ENCODE data around the gene MIF4GD.
A peak's percentile ranks its signal among the peaks of the same experiment; 100 is the strongest.
"Not testable (repeated sequence)": the region's sequence is repeated elsewhere in the genome, so short reads cannot be mapped to it uniquely, and the experiment has no call there.

Gene MIF4GD

DNA sequence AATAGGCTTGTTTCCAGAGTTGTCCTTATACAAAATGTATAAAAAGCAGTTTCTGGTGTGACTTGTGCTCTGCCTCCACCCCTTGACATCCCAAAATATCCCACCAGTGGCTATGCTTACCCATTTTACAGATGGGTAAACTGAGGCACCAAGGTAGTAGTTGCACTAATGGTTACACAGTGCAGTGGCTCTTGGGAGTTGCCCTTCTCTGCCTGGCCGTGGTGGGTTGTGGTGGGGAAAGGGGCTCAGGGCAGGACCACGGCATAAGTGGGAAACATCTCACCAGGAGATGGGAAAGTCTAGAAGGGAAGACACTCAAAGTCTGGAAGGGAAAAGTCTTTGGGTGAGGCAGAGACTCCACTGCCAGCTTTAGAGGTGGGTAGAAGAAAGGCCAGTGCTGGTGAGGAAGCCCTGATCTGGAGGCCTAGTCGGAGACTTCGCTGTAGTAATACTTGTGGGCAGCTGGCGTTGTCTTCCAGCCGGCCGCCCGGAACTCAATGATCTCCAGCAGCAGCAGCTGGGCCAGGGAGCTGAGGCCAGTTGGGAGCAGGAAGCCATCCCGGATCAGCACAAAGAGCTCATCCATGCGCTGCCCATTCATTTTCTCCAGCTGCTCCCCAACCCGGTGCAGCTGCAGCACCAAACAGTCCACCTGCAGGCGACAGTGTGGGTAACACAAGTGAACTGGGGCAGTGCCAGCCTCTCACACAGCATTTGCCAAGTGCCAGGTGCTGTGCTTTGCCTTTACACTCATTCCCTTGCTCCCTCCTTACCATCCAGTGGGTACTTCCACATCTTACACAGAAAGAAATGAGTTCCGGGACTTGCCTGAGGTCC, 4.5 kb downstream of the MIF4GD start:
- peaks cover 30% of the 10 kb centered on the region for H3K4me1 ChIP-seq (ENCODE audit: control insufficient read depth, insufficient read depth, low read length)
- peaks cover 5% of the 10 kb centered on the region for H3K36me3 ChIP-seq (ENCODE audit: control insufficient read depth, insufficient read depth, low read length)
- no peaks in the 10 kb centered on the region for H3K9me3 ChIP-seq (ENCODE audit: control insufficient read depth, low read length)
- H3K4me3 ChIP-seq (ENCODE audit: low read length), result no peak overlapping the region
- H3K9ac ChIP-seq (ENCODE audit: low read length), result no peak overlapping the region
- no peaks in the 10 kb centered on the region for H3K27me3 ChIP-seq (ENCODE audit: control insufficient read depth, insufficient read depth, low read length)

DNA sequence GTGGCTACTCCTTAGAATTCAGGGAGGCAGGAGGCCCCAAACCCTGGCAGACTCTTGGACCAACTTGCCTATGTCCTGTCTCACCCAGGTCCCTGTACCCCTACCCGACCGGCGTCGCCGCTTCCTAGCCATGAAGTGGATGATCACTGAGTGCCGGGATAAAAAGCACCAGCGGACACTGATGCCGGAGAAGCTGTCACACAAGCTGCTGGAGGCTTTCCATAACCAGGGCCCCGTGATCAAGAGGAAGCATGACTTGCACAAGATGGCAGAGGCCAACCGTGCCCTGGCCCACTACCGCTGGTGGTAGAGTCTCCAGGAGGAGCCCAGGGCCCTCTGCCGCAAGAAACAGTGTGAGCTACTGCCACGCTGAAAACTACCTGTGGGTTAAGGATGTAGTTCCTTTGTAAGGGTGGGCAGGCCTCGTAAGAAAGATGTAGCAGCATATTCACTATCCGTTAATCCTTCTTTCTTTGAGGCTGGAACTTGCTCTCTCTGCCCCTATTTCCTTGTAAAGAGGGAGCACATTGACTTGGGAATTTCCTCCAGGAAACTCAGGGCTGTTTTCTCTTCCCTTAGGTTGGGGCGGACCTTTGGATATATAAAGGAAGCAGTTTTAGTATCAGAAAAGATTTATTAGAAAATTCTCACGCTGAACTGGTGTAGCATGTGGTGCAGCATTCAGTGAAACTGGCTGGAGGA, 5.3 kb downstream of the MIF4GD start:
- Histone ChIP-seq H3K9ac (ENCODE audit: low read length) (no peak overlapping the region), H3K36me3 (ENCODE audit: control insufficient read depth, insufficient read depth, low read length) (peaks cover 5% of the 10 kb centered on the region), H3K27me3 (ENCODE audit: control insufficient read depth, insufficient read depth, low read length) (no peaks in the 10 kb centered on the region), H3K9me3 (ENCODE audit: control insufficient read depth, low read length) (no peaks in the 10 kb centered on the region), H3K4me3 (ENCODE audit: low read length) (no peak overlapping the region), H3K4me1 (ENCODE audit: control insufficient read depth, insufficient read depth, low read length) (peaks cover 30% of the 10 kb centered on the region)

DNA sequence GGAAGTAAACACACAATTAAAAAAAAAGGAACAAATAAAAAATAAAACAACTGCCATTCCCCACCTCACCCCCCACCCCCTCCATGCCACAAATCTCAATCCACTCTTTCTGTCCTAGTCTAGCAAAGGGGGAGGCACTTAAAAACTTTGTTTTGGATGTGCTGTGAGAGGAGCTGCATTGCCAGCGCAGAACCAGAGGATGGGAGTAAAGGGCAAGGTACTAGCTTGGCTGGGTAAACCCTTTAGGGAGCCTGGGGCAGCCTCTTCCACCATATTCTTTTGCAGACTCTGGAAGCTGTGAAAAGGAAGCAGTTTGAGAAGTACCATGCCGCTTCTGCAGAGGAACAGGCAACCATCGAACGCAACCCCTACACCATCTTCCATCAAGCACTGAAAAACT, 8.0 kb downstream of the MIF4GD start:
- Histone ChIP-seq H3K4me1 (ENCODE audit: control insufficient read depth, insufficient read depth, low read length) (peaks cover 33% of the 10 kb centered on the region), H3K4me3 (ENCODE audit: low read length) (no peak overlapping the region), H3K9ac (ENCODE audit: low read length) (no peak overlapping the region), H3K27me3 (ENCODE audit: control insufficient read depth, insufficient read depth, low read length) (no peaks in the 10 kb centered on the region), H3K36me3 (ENCODE audit: control insufficient read depth, insufficient read depth, low read length) (peaks cover 5% of the 10 kb centered on the region), H3K9me3 (ENCODE audit: control insufficient read depth, low read length) (no peaks in the 10 kb centered on the region)

DNA sequence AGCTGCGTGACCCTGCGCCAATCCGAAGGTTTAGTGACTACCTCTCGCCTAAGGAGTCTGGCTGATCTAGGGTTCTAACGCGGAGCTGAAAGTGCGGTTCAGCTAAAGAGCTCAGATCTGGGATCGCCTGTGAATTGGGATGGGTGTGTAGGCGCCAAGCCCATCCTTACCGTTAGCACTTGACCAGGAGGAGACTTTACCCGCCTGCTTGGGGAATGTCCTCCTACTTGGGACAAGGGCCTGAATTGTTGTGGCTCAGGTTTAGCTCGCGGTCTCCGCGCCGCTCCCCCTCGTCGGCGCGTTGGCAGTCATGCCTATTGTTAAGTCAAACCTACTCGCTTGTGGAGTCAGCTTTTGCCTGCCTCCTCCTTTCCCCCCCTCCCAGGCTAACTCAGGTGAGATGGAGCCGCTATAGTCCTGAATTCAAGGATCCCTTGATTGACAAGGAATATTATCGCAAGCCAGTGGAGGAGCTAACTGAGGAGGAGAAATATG, 8.9 kb downstream of the MIF4GD start:
- H3K36me3 ChIP-seq (ENCODE audit: control insufficient read depth, insufficient read depth, low read length), result peaks cover 5% of the 10 kb centered on the region
- H3K27me3 ChIP-seq (ENCODE audit: control insufficient read depth, insufficient read depth, low read length), result no peaks in the 10 kb centered on the region
- peaks cover 25% of the 10 kb centered on the region for H3K4me1 ChIP-seq (ENCODE audit: control insufficient read depth, insufficient read depth, low read length)

DNA sequence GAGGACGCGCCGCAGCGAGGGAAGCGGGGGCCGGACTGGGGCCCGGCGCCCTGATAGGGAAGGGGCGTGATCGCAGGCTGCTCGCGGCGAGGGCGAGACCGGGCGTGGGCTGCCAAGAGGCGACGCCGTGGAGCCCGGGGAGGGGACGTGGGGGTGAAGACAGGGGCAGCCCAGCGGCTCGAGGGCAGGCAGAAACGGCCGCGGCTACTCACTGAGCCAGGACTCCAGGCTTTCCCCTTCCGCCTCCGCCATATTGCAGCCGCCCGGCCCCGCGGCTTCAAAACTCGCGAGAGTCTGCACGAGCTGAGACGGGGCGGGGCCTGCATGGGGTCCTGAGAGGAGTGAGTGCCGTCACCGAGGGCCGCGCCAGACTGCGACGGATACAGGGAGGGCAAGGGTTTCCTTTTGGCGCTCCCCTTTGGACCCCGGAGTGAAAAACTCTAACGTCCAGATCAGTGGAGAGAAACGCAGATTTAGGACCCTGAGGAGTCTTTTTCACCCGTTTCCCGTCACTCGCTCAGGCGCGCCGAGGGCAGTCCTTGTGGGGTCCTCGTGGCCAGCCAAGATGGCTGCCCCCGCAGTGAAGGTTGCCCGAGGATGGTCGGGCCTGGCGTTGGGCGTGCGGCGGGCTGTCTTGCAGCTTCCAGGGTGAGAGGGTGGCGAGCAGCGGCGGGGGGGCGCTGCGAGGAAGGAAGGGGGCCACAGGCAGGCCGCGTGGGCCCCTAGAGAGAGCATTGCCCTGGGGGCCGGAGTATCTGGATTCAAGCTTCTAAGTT, 9.5 kb downstream of the MIF4GD start, which contains the start of the genes GGA3 and MRPS7:
Gene GGA3, minus strand, starts transcription at position 271 of the 776 bp plus-strand sequence. Its CDS starts 19 bp downstream, at position 252.
Gene MRPS7, plus strand, starts transcription at position 544 of the 776 bp plus-strand sequence. Its CDS starts 22 bp downstream, at position 566.
- no peaks in the 10 kb centered on the region for H3K9me3 ChIP-seq (ENCODE audit: control insufficient read depth, low read length)
- peaks cover 5% of the 10 kb centered on the region for H3K36me3 ChIP-seq (ENCODE audit: control insufficient read depth, insufficient read depth, low read length)
- H3K27me3 ChIP-seq (ENCODE audit: control insufficient read depth, insufficient read depth, low read length), result no peaks in the 10 kb centered on the region
- H3K4me1 ChIP-seq (ENCODE audit: control insufficient read depth, insufficient read depth, low read length), result peaks cover 21% of the 10 kb centered on the region
- H3K9ac ChIP-seq (ENCODE audit: low read length), result peak within 1 kb of the TSS; percentile 97
- peak within 1 kb of the TSS; percentile 92 for H3K4me3 ChIP-seq (ENCODE audit: low read length)

More for the DNA sequence above, 8.9 kb downstream of the MIF4GD start:
- H3K9me3 ChIP-seq (ENCODE audit: control insufficient read depth, low read length), result no peaks in the 10 kb centered on the region
- peak overlapping the region; percentile 97 for H3K9ac ChIP-seq (ENCODE audit: low read length)
- peak overlapping the region; percentile 92 for H3K4me3 ChIP-seq (ENCODE audit: low read length)

DNA sequence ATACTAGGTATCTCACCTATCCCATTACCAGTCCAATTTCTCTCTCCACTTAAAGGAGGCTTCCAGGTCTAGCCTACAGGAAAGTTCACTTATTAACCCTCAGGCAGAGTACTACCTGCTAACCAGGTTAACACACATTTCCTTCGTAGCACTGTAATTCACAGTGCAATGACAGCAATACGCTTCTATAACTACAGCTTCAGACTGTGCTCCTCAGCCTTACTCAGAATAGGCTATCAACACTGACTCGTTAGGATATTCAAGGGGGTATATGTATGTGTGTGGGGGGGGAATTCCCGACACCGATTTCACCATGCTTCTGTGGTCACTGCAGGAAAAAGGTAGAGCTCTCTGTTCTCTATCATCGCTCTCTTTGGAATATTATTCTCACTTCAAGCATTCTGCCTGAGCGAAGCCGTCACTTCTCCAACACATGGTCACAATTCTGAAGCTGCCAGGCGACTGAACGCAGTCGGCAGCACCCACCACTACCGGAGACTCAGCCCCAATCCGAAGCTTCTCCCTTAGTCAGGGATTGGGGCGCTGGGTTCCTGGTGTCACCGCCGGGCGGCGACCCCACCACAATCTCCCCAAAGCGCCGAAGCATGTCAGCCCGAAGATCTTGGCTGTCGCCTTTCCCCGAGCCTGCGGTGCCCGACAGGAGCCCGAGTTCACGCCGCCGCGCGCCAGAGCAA, 10.2 kb downstream of the MIF4GD start:
- peak overlapping the region; percentile 92 for H3K4me3 ChIP-seq (ENCODE audit: low read length)
- peak overlapping the region; percentile 97 for H3K9ac ChIP-seq (ENCODE audit: low read length)
- peaks cover 5% of the 10 kb centered on the region for H3K36me3 ChIP-seq (ENCODE audit: control insufficient read depth, insufficient read depth, low read length)
- peaks cover 21% of the 10 kb centered on the region for H3K4me1 ChIP-seq (ENCODE audit: control insufficient read depth, insufficient read depth, low read length)
- H3K27me3 ChIP-seq (ENCODE audit: control insufficient read depth, insufficient read depth, low read length), result no peaks in the 10 kb centered on the region
- H3K9me3 ChIP-seq (ENCODE audit: control insufficient read depth, low read length), result no peaks in the 10 kb centered on the region

DNA sequence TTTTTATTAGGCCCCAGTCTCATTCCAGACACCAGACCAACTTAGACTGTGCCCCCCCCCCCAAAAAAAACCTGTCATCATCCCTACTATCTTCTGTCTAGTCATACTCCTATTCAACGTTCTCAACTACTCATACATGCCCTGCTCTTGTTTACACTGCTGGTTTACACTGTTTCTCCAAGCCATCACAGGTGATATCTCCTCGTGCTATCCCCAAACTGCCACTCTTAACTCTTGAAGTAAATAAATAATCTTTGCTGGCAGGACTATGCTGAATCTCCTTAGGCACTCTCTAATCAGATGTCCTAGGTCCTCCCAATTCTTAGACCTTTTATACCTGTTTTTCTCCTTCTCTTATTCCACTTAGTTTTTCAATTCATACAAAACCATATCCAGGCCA, 13.8 kb downstream of the MIF4GD start:
- not testable (repeated sequence) for H3K9ac ChIP-seq (ENCODE audit: low read length); H3K4me3 ChIP-seq (ENCODE audit: low read length); H3K36me3 ChIP-seq (ENCODE audit: control insufficient read depth, insufficient read depth, low read length); H3K9me3 ChIP-seq (ENCODE audit: control insufficient read depth, low read length); H3K27me3 ChIP-seq (ENCODE audit: control insufficient read depth, insufficient read depth, low read length)
- peaks cover 14% of the 10 kb centered on the region for H3K4me1 ChIP-seq (ENCODE audit: control insufficient read depth, insufficient read depth, low read length)

DNA sequence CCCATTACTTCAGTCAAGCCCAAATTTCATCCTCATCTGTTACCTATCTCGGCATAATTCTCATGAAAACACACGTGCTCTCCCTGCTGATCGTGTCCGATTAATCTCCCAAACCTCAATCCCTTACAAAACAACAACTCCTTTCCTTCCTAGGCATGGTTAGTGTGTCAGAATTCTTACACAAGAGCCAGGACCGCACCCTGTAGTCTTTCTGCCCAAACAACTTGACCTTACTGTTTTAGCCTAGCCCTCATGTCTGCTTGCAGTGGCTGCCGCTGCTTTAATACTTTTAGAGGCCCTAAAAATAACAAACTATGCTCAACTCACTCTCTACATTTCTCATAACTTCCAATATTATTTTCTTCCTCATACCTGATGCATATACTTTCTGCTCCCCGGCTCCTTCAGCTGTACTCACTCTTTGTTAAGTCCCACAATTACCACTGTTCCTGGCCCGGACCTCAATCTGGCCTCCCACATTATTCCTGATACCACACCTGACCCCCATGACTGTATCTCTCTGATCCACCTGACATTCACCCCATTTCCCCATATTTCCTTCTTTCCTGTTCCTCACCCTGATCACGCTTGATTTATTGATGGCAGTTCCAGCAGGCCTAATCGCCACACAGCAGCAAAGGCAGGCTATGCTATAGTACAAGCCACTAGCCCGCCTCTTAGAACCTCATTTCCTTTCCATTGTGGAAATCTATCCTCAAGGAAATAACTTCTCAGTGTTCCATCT, 14.9 kb downstream of the MIF4GD start:
- H3K4me1 ChIP-seq (ENCODE audit: control insufficient read depth, insufficient read depth, low read length), result peaks cover 14% of the 10 kb centered on the region
- H3K36me3 ChIP-seq (ENCODE audit: control insufficient read depth, insufficient read depth, low read length); H3K4me3 ChIP-seq (ENCODE audit: low read length); H3K9me3 ChIP-seq (ENCODE audit: control insufficient read depth, low read length); H3K9ac ChIP-seq (ENCODE audit: low read length); H3K27me3 ChIP-seq (ENCODE audit: control insufficient read depth, insufficient read depth, low read length): not testable (repeated sequence)

DNA sequence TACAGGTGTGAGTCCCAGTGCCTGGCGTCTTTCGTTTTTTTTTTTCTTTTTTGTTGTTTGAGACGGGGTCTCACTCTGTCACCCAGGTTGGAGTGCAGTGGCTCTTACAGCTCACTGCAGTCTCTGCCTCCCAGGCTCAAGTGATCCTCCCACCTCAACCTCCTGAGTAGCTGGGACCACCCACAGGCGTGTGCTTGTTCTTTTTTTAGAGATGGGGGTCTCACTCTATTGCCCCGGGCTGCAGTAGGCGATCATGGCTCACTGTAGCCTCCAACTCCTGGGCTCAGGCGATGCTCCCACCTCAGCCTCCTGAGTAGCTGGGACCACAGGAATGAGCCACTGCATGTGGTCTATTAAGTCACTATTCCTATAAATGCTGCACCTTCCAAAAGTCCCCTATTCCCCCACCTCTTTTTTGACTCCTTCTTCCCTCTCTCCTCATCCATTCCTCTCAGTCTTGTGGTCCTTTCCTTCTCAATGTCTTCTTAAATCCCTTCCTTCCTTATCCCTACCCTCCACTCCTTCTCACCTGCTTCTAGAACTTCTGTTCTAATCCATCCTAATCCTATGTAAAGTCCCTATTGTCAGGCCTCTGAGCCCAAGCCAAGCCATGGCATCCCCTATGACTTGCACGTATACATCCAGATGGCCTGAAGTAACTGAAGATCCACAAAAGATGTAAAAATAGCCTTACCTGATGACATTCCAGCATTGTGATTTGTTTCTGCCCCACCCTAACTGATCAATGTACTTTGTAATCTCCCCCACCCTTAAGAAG, 18.8 kb downstream of the MIF4GD start:
- H3K9ac ChIP-seq (ENCODE audit: low read length), result no peak overlapping the region

DNA sequence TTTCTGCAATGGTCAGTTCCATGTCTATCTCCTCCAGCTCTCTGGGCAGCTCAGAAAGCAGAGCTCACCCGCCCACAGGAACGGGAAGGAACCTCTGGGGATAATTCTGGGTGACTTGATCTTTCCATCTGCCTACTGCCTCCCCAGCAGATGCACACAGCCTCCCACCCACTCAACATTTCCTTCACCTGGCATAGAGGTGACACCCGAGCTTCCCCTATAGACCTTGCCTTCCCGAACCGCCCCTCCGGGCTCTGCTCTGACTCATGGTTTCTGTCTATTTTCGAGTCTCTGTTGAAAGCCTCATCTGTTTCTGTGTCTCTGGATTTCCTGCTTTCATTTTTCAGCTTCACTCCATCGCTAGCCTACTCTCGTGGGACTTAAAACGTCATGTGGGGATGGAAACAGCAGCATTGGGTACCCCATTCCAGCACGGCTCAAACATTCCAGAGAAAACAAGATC, 21.0 kb downstream of the MIF4GD start:
- no peak overlapping the region for H3K4me3 ChIP-seq (ENCODE audit: low read length)
- H3K9ac ChIP-seq (ENCODE audit: low read length), result no peak overlapping the region
- no peaks in the 10 kb centered on the region for H3K27me3 ChIP-seq (ENCODE audit: control insufficient read depth, insufficient read depth, low read length)

More for the DNA sequence above, 18.8 kb downstream of the MIF4GD start:
- peaks cover 3% of the 10 kb centered on the region for H3K4me1 ChIP-seq (ENCODE audit: control insufficient read depth, insufficient read depth, low read length)
- H3K4me3 ChIP-seq (ENCODE audit: low read length), result no peak overlapping the region
- no peaks in the 10 kb centered on the region for H3K9me3 ChIP-seq (ENCODE audit: control insufficient read depth, low read length)
- no peaks in the 10 kb centered on the region for H3K27me3 ChIP-seq (ENCODE audit: control insufficient read depth, insufficient read depth, low read length)
- peaks cover 4% of the 10 kb centered on the region for H3K36me3 ChIP-seq (ENCODE audit: control insufficient read depth, insufficient read depth, low read length)

More for the DNA sequence above, 21.0 kb downstream of the MIF4GD start:
- H3K9me3 ChIP-seq (ENCODE audit: control insufficient read depth, low read length), result no peaks in the 10 kb centered on the region
- H3K4me1 ChIP-seq (ENCODE audit: control insufficient read depth, insufficient read depth, low read length), result peaks cover 3% of the 10 kb centered on the region
- H3K36me3 ChIP-seq (ENCODE audit: control insufficient read depth, insufficient read depth, low read length), result peaks cover 14% of the 10 kb centered on the region

Data from mucosa of stomach (tissue), 1 donor.